ENCODE results near the gene LPP. TPM values are rescaled to one million over a fixed set of nuclear protein-coding genes. Genes with fewer than 3 reads are reported as not detected.

LPP gene
- total RNA-seq, 1 donor from 2014 or later = 62.1 TPM

GRCh38 chr3:188220988-188221818 lies 67.2 kb downstream of the LPP start:
- DNase-seq = no peak

GRCh38 chr3:188223936-188224335 lies 70.0 kb downstream of the LPP start:
- no peak for DNase-seq

- no peak for DNase-seq
Observed at GRCh38 chr3:188227442-188227841, 73.5 kb downstream of the LPP start.

GRCh38 chr3:188229177-188229576 lies 75.2 kb downstream of the LPP start:
- DNase-seq = no peak

- no peak for DNase-seq
Observed at GRCh38 chr3:188229726-188230125, 75.8 kb downstream of the LPP start.

GRCh38 chr3:188230962-188231361 lies 77.0 kb downstream of the LPP start:
- no peak for DNase-seq

- DNase-seq = no peak
Observed at GRCh38 chr3:188231456-188231855, 77.5 kb downstream of the LPP start.

- DNase-seq = no peak
Observed at GRCh38 chr3:188232656-188233055, 78.7 kb downstream of the LPP start.

GRCh38 chr3:188233320-188233719 lies 79.4 kb downstream of the LPP start:
- DNase-seq = no peak

GRCh38 chr3:188234132-188234531 lies 80.2 kb downstream of the LPP start:
- DNase-seq = no peak

- DNase-seq = no peak
Observed at GRCh38 chr3:188236271-188236670, 82.3 kb downstream of the LPP start.

GRCh38 chr3:188239035-188239434 lies 85.1 kb downstream of the LPP start:
- DNase-seq = no peak

- no peak for DNase-seq
Observed at GRCh38 chr3:188239577-188239976, 85.6 kb downstream of the LPP start.

- DNase-seq = no peak
Observed at GRCh38 chr3:188240189-188240981, 86.4 kb downstream of the LPP start.

- no peak for DNase-seq
Observed at GRCh38 chr3:188241072-188241471, 87.1 kb downstream of the LPP start.

- DNase-seq = no peak
Observed at GRCh38 chr3:188241883-188242282, 87.9 kb downstream of the LPP start.

- DNase-seq = no peak
Observed at GRCh38 chr3:188242436-188243123, 88.6 kb downstream of the LPP start.

GRCh38 chr3:188243124-188243795 lies 89.3 kb downstream of the LPP start:
- no peak for DNase-seq

- no peak for DNase-seq
Observed at GRCh38 chr3:188244395-188244861, 90.5 kb downstream of the LPP start.

- DNase-seq = no peak
Observed at GRCh38 chr3:188246905-188247304, 92.9 kb downstream of the LPP start.

- no peak for DNase-seq
Observed at GRCh38 chr3:188248036-188248561, 94.1 kb downstream of the LPP start.
